Measurements from ENCODE around the gene FSTL5. TPM values are rescaled to one million over a fixed set of nuclear protein-coding genes. Genes with fewer than 3 reads are reported as not detected.

The FSTL5 gene
- total and polyA plus RNA-seq, 4 donors = 0.01 to 0.08 TPM; not detected in 2

DNA sequence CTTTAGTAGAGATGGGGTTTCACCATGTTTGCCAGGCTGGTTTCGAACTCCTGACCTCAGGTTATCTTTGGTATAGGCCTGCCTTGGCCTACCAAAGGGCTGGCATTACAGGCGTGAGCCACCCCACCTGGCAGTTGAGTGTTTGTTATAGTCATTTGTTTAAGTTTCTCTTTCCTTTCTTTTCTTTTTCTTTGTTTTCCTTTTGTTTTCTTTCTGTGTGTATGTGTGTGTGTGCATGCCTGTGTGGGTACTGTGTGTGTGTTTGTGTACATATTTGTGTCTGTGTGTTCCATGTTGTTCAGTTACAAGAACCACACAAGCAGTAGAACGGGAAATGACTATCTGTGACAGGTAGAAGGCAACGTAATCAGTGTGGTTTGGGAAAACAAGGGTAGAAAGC lies 624.9 kb downstream of the FSTL5 start:
- no peak overlapping the region for H3K4me3 ChIP-seq (ENCODE audit: low read depth in 1 of 3, low read length in 3 of 3)
- no peaks in the 10 kb centered on the region for H3K36me3 ChIP-seq (ENCODE audit: control insufficient read depth in 4 of 4, insufficient read depth in 3 of 4, low read depth in 1 of 4, low read length in 3 of 4)
- no peak for DNase-seq (ENCODE audit: low spot score)
- H3K27me3 ChIP-seq (ENCODE audit: control insufficient read depth in 4 of 4, insufficient read depth in 4 of 4, low read length in 3 of 4) = peaks cover 0 to 3% (median 0%) of the 10 kb centered on the region in 4 donors
- no peaks in the 10 kb centered on the region for H3K9me3 ChIP-seq (ENCODE audit: control insufficient read depth in 4 of 4, low read length in 3 of 4)
- no peaks in the 10 kb centered on the region for H3K4me1 ChIP-seq (ENCODE audit: control insufficient read depth in 4 of 4, insufficient read depth in 4 of 4, low read length in 3 of 4)
- 75% methylated on average over 4 of the region's 4 CpGs for WGBS
- TF ChIP-seq FOXA2 (IDR thresholded peaks at IDR 0.05) (no peak), FOXA1 (IDR thresholded peaks at IDR 0.05) (no peak), NR2F2 (IDR thresholded peaks at IDR 0.05) (no peak), TAF1 (conservative IDR thresholded peaks at IDR 0.05) (no peak), SP1 (IDR thresholded peaks at IDR 0.05) (no peak), HNF4A (conservative IDR thresholded peaks at IDR 0.05) (no peak), YY1 (IDR thresholded peaks at IDR 0.05) (no peak), HNF4G (IDR thresholded peaks at IDR 0.05) (no peak)
- TF ChIP-seq, protein P1, sequence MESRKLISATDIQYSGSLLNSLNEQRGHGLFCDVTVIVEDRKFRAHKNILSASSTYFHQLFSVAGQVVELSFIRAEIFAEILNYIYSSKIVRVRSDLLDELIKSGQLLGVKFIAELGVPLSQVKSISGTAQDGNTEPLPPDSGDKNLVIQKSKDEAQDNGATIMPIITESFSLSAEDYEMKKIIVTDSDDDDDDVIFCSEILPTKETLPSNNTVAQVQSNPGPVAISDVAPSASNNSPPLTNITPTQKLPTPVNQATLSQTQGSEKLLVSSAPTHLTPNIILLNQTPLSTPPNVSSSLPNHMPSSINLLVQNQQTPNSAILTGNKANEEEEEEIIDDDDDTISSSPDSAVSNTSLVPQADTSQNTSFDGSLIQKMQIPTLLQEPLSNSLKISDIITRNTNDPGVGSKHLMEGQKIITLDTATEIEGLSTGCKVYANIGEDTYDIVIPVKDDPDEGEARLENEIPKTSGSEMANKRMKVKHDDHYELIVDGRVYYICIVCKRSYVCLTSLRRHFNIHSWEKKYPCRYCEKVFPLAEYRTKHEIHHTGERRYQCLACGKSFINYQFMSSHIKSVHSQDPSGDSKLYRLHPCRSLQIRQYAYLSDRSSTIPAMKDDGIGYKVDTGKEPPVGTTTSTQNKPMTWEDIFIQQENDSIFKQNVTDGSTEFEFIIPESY (IDR thresholded peaks at IDR 0.05) = no peak
- TF ChIP-seq, protein P2, sequence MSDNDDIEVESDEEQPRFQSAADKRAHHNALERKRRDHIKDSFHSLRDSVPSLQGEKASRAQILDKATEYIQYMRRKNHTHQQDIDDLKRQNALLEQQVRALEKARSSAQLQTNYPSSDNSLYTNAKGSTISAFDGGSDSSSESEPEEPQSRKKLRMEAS (IDR thresholded peaks at IDR 0.05) = no peak
- TF ChIP-seq, protein P3, sequence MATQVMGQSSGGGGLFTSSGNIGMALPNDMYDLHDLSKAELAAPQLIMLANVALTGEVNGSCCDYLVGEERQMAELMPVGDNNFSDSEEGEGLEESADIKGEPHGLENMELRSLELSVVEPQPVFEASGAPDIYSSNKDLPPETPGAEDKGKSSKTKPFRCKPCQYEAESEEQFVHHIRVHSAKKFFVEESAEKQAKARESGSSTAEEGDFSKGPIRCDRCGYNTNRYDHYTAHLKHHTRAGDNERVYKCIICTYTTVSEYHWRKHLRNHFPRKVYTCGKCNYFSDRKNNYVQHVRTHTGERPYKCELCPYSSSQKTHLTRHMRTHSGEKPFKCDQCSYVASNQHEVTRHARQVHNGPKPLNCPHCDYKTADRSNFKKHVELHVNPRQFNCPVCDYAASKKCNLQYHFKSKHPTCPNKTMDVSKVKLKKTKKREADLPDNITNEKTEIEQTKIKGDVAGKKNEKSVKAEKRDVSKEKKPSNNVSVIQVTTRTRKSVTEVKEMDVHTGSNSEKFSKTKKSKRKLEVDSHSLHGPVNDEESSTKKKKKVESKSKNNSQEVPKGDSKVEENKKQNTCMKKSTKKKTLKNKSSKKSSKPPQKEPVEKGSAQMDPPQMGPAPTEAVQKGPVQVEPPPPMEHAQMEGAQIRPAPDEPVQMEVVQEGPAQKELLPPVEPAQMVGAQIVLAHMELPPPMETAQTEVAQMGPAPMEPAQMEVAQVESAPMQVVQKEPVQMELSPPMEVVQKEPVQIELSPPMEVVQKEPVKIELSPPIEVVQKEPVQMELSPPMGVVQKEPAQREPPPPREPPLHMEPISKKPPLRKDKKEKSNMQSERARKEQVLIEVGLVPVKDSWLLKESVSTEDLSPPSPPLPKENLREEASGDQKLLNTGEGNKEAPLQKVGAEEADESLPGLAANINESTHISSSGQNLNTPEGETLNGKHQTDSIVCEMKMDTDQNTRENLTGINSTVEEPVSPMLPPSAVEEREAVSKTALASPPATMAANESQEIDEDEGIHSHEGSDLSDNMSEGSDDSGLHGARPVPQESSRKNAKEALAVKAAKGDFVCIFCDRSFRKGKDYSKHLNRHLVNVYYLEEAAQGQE (IDR thresholded peaks at IDR 0.05) = no peak
- H3K9ac ChIP-seq (ENCODE audit: low read depth in 1 of 2, low read length in 2 of 2) = no peak overlapping the region
- H3K27ac ChIP-seq (ENCODE audit: low read depth in 1 of 2, low read length in 2 of 2) = no peak overlapping the region

DNA sequence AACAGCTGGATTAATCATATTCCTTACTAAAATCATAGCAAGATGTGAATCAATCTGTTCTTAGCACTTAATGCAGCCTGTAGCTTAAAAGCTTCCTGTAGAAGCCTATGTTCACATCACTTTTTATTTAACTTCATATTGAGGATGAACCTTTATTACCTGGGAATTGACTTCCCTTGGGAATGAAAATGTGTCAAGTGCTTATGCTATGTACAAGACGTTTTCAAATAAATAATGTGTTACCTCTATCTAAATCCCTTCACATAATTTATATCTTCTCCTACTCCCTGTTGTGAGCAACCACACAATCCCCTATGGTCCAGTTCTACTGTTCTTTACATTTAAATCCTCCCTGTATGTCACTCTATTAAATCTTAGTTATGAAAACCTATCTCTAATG lies 633.1 kb downstream of the FSTL5 start:
- no peaks in the 10 kb centered on the region for H3K36me3 ChIP-seq (ENCODE audit: control insufficient read depth in 4 of 4, insufficient read depth in 3 of 4, low read depth in 1 of 4, low read length in 3 of 4)
- WGBS = 27% methylated on average over 1 of the region's 1 CpG
- TF ChIP-seq JUND (IDR thresholded peaks at IDR 0.05) = no peak
- TF ChIP-seq, protein P4, sequence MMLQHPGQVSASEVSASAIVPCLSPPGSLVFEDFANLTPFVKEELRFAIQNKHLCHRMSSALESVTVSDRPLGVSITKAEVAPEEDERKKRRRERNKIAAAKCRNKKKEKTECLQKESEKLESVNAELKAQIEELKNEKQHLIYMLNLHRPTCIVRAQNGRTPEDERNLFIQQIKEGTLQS (IDR thresholded peaks at IDR 0.05) = no peak
- H3K4me1 ChIP-seq (ENCODE audit: control insufficient read depth in 4 of 4, insufficient read depth in 4 of 4, low read length in 3 of 4) = no peaks in the 10 kb centered on the region
- H3K27me3 ChIP-seq (ENCODE audit: control insufficient read depth in 4 of 4, insufficient read depth in 4 of 4, low read length in 3 of 4) = no peaks in the 10 kb centered on the region
- H3K4me3 ChIP-seq (ENCODE audit: low read depth in 1 of 3, low read length in 3 of 3) = no peak overlapping the region
- H3K9ac ChIP-seq (ENCODE audit: low read depth in 1 of 2, low read length in 2 of 2) = no peak overlapping the region
- H3K9me3 ChIP-seq (ENCODE audit: control insufficient read depth in 4 of 4, low read length in 3 of 4) = no peaks in the 10 kb centered on the region
- DNase-seq (ENCODE audit: low spot score) = no peak
- H3K27ac ChIP-seq (ENCODE audit: low read depth in 1 of 2, low read length in 2 of 2) = no peak overlapping the region

DNA sequence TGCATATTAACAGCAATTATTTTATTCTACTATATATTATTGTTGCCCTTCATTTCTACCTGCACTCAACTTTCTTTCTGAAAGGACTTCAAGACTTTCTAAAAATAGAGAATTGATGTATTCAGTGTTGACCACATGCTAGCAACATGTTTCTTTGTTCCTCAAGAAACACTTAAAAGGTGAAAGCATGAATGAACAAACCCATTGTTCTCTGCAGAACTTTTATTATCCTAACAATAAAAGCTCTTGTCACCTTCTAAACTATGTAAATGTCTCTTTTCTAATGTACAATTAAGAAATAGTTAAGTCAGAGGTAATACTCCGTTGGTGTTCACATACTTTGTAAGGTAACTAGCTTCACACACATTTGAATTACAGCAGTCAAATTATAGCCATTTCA lies 638.7 kb downstream of the FSTL5 start:
- Histone ChIP-seq H3K36me3 (ENCODE audit: control insufficient read depth in 4 of 4, insufficient read depth in 3 of 4, low read depth in 1 of 4, low read length in 3 of 4) (no peaks in the 10 kb centered on the region), H3K4me1 (ENCODE audit: control insufficient read depth in 4 of 4, insufficient read depth in 4 of 4, low read length in 3 of 4) (no peaks in the 10 kb centered on the region), H3K9me3 (ENCODE audit: control insufficient read depth in 4 of 4, low read length in 3 of 4) (no peaks in the 10 kb centered on the region), H3K27ac (ENCODE audit: low read depth in 1 of 2, low read length in 2 of 2) (no peak overlapping the region), H3K4me3 (ENCODE audit: low read depth in 1 of 3, low read length in 3 of 3) (no peak overlapping the region), H3K27me3 (ENCODE audit: control insufficient read depth in 4 of 4, insufficient read depth in 4 of 4, low read length in 3 of 4) (no peaks in the 10 kb centered on the region), H3K9ac (ENCODE audit: low read depth in 1 of 2, low read length in 2 of 2) (no peak overlapping the region)
- 56% methylated on average over 1 of the region's 1 CpG for WGBS
- no peak for DNase-seq (ENCODE audit: low spot score)
- no peak for TF ChIP-seq SP1 (IDR thresholded peaks at IDR 0.05)
- TF ChIP-seq, protein P2 (IDR thresholded peaks at IDR 0.05) = no peak
- no peak for TF ChIP-seq NR2F2 (IDR thresholded peaks at IDR 0.05)
- TF ChIP-seq, protein P5, sequence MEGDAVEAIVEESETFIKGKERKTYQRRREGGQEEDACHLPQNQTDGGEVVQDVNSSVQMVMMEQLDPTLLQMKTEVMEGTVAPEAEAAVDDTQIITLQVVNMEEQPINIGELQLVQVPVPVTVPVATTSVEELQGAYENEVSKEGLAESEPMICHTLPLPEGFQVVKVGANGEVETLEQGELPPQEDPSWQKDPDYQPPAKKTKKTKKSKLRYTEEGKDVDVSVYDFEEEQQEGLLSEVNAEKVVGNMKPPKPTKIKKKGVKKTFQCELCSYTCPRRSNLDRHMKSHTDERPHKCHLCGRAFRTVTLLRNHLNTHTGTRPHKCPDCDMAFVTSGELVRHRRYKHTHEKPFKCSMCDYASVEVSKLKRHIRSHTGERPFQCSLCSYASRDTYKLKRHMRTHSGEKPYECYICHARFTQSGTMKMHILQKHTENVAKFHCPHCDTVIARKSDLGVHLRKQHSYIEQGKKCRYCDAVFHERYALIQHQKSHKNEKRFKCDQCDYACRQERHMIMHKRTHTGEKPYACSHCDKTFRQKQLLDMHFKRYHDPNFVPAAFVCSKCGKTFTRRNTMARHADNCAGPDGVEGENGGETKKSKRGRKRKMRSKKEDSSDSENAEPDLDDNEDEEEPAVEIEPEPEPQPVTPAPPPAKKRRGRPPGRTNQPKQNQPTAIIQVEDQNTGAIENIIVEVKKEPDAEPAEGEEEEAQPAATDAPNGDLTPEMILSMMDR (IDR thresholded peaks at IDR 0.05; ENCODE audit: low read depth, low read length, missing input control) = no peak
